Stimulated activated CD4-positive, alpha-beta T cell treated with anti-CD3 and anti-CD28 coated beads, Interleukin-4, amount 100 ng/mL, for 24 hours (primary cell): ENCODE measurements around the gene LECT2.

Experiments
- DNase-seq: peaks from one replicate; pipeline ENCODE4 v3.0.0-alpha.2; 2020

The LECT2 gene

DNA sequence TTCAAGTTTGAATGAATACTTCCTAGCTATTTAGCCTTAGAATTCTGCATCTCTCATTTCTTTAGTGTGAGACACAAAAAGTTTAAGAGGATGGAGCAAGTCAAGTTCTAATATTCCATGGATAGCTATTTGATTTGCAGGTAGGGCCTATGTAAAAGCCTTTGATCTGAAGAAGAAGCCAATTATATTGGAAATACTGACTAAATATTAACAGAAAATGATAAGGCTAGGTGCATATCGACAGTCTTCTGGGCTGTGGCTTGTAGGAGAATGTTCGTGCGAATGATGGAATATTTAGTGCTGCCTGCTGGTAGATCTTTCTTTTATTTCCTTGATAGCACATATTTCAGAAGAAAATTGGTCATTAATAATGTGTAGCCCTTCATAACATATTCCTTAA lies at the start of gene LECT2:
TSS of gene LECT2 (minus strand) at position 85 of the 400 bp plus-strand sequence. CDS start 150 bp downstream, outside the sequence.
- DNase-seq = no peak

DNA sequence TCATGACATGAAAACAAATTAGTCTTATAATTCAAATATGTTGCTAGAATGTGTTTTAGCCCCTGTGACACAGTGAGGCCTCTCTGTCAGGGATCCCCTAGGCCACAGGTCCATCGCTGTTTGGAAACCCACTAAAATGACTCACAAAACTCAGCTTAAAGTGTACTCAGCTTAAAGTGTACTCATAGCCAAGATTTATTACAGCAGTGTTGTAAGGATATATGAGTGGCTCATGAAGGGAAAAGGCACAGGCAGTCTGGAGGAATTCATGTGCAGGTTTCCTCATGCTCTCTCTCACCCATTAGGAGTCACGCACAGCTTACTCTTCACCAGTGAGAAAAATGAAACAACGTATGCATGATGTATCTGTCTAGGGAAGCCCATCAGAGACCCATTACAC lies 49.7 kb upstream of the LECT2 start:
- no peak for DNase-seq

DNA sequence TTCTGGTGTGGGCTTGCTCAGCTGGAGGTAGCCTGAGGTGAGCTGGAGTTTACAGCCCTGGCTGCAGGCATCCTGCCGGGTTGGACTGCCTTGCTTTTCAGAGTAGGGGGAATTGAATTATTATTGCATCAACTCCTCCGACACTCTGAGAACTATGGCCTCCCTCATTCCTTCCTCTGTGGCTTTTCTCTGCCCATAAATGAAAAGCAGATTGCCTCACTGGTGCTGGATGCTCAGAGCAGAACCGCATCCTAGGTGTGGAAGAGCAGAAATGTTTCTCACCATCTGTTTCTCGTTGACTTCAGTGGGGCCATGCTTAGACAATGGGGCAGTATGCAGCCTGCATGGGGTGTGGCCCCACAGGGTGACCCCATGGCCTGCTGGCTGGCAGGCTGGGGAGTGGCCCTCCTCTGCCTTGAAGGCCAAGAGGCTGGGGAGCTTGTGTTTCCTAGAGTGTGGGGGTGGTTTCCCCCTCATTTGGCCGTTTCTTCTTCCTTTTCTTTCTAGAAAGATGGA lies 46.7 kb upstream of the LECT2 start:
- no peak for DNase-seq

DNA sequence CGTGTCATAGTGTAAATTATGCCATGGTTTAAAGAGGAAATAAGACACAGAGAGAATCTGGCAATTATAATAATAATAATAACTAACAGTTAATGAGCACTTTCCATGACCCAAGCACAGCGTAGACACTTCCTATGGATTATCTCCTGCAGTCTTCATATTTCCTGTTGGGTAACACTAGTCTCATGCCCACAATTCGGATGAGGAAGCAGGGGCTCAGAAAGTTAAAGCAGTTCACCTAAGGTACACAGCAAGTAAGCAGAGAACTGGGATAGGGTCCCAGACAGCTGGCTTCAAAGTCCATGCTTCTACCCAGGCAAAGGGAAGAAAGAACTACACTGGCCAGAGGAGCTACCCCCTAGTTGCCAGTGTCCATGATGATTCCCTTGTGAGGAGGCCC lies 46.1 kb upstream of the LECT2 start:
- DNase-seq = no peak

DNA sequence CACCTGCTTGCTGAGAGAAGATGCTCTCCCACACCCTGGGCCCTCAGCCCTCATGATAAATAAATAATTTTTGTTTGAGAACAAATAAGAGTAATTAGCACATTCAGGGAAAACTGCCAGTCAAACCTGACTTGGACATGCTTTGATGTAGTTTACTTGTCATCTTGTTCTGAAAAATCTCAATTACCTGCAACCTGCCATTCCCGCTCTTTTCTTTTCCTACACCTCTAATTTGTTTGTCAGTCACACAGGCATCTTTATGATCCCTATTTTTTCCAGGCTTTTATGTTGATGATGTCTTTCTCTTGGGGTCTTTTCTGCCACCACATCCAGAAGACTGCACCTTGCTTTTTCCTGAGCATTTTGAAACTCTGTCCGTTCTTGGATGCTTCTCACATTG lies 45.4 kb upstream of the LECT2 start:
- DNase-seq = no peak

DNA sequence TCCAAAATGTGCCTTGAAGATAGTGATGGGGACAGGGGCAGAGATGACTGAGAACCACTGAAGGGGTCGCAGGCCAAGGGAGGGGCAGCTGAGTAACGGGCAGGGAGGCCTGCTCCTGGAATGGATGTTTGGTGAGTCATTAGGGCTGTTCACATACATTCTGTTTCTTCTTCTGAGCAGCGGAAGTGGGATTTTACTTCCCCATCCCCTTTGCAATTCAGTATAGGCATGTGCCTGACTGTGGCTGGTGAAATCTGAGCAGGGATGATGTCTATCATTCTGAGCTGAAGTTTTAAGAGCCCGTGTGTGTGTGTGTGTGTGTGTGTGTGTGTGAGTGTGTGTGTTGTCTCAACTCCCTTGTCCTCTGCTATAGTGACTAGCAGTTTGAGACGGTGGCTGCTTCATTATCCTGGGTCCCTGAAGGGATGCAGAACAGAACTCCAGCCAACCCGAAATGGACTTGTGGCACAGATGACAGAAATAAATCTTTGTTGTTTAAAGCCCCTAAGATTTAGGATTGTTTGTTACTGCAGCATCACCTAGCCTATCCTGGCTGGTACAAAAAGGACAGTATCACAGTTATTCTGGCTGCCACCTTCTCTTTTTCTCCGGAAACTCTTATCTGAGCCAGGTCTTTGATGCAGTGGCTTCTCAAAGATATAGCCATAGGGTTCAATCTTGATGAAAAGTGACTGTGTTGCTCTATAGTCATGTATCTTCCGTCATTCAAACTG lies 44.8 kb upstream of the LECT2 start:
- no peak for DNase-seq

DNA sequence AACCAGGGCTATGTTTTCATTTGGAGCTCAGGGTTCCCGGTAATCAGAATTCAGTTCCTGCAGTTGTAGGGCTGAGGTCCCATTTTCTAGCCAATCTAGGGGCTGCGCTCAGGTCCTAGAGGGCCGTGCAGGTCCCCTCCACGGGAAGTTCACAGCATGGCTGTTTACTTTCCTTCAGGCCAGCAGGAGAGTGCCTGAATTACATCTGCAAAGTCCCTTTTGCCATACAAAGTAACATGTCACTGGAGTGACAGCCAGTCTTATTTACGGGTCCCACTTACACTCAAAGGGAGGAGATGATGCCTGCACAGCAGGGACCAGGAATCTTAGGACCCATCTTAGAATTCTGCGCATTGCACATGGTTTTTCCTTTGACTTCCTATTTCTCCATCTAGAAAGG lies 44.1 kb upstream of the LECT2 start:
- no peak for DNase-seq

DNA sequence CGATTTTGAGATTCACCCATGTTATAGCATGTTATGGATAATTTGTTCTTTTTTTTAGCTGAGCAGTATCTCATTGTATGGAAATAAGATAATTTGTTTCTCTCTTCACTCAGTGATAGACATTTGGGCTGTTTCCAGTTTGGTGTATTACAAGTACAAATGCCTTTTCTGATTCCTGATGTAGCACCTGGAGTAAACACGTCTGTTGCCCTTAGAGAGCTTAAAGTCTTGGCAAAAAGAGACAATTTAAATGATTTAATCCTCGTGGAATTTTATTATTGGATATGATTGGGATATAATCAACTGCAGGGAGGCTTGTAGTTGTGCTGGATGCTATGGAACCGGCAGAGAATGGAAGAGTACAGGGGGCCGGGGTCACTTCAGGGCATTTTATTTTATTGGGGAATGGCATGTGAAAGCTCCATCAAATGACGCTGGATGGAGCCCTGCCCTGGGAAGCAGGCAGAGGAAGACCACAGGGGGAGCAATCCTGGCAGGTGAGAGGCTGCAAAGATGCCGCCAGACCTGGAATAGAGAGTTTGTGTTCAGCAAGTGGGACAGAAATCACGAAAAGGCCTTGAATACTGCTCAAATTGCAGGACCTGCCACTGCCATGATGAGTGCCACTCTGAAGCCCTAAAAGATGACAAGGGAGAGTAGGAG lies 43.0 kb upstream of the LECT2 start:
- DNase-seq = no peak

DNA sequence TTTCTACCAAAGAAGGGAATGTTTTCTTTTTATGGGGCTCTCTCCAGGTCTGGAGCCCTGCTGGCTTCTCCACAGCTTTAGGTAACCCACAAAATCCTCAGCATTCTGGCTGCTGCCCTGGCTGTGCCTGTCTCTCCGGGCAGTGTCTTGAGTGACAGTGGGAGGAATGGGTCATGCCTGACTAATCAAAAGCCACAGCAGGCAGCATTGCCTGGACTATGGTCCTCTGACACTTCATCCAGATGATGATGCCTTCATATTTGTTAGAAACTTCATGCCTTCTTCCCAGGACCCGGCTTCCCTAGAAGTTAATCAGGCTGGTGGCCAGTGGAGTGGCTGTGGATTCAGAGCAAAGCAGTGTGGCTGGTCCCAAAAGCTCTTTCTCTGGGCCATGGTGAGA lies 41.8 kb upstream of the LECT2 start:
- no peak for DNase-seq

DNA sequence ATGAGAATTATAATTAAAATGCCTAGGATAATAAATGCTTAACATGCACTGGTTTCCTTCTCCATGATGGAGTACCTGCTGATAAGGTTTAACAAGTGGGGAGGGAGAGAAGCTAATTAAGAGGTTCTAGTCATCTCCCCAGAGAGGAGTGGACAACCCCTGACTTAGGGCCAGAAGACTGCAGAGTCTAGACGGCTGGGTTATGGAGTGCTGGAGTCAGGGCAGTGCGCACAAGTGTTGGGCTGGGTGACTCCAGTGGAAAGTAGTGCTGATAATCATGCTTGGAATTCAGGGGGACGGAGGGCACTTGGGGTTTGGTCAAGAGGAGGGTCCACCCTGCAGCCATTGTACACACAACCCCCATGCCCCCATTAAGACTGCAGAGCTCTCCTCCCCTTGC lies 41.2 kb upstream of the LECT2 start:
- DNase-seq = no peak

DNA sequence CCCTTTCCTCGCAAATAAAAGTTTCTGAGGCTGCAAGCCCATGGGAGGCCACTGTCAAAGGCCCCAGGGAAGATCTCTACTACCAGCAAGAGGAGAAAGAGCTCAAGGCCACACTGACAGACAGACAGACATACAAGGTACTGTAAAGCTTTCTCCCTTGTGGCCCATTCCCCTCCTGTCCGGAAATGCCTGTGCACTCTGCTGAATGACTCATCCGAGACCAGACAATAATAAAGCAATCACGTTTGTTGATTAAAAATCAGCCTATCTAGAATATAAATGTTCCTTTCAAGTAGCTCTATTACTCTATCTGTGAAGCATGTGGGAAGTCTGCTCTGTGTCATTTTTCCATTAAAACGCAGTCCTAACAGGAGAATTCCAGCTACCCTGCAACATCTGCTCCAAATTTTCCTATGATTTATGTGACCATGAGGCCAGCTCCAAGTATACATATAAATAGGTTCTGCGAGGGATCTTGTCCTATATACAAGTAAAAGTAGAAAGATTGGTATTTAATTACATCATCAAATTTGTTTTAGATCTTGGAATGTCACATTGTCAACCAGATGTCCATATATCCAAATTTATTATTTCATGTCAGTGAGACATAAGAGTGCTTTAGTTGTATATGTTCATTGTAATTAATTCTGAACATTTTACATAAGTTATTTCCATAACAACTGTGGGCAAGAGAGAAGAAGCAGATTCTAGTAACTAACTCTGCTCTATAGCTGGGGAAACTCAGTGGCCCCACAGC lies 39.3 kb upstream of the LECT2 start:
- no peak for DNase-seq

DNA sequence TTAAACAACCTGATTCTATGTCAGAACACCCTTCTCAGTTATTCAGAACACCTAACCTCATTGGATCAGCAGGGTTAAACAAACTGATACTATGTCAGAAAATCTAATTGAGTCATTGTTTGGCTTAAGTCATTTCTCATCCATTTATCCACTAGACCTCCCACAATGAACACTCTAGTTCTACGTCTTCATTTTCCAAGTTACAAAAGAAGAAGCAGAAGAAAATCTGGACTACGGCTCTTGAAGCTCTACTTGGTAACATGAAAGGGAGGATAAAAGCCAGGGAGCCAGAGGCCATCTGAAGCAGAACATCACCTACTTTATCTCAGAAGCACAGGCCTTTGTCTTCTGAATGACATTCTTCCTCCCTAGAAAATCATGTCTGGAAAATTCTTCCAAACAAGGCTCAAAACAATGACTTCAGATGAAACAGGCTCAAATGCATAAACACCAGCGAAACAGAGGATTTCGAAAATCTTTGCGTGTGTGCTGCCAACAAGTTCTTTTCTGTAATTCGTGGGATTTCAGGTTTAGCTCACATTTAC lies 38.6 kb upstream of the LECT2 start:
- DNase-seq = no peak

DNA sequence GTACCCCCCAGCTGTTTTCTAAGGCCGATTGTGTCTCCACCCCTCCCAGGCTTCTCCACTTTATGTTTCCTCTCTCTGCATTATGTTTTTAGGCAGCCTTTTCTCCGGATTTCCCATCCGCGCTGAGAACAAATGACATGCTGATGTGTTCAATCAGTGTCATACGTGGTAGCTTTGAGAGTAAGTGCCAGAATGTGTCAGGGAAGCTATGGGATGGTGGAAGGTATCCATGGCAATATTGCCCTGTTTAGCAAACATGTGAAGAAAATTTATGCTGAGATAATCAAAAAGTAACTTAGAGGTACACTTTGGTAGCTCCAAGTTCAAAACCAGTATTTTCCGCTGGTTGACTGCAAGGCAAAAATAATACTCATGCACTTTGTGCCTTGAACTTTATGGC lies 36.6 kb upstream of the LECT2 start:
- no peak for DNase-seq

DNA sequence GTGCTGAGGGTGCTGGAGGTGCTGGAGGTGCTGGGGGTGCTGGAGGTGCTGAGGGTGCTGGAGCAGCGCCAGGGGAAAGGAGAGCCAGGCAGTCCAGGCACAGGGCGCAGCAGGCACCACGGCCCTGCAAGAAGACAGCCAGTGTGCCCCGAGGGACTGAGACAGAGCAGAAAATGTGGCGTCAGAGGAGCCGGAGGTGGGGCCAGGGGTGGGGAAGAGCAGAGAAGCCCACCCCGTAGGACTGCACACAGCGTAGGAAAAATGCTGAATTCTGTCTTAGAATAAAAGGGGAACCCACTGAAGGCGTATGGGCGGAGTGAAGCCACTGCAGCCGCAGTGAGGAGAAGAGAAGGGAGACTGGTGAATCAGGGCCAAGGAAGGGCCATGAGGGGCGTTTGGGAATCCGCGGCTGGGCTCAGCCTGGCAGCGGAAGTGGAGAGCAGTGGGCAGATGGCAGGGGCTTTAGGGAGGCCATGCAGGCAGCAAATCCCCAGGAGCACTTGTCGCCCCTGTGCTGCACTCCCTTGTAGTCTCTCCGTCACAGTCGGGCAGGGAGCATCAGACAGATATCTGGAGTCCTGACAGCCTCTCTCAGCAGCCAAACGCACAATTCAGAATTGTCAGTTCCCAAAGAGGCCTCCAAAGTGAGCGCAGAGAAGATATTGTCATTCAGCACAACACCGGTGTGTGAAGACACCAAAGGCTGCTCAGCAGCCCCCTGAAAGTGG lies 35.9 kb upstream of the LECT2 start:
- DNase-seq = no peak

DNA sequence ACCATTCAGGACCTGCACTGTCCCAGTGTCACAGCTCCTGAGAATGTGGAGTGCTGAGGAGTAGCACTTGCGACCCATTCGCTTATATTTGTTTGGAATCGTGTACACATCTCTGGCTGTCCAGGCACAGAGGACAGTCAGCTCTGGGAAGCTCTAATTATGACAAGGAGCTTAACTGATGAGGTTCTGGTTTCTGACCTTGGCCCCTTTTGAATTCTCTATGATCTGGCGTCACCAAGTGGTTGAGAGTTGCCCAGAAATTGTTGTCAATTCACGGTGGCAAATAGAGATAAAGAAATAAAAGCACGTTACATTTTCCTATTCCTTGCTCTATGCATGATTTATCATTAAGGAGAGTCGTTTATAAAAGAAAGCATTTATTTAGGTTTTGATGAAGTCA lies 34.9 kb upstream of the LECT2 start:
- no peak for DNase-seq

DNA sequence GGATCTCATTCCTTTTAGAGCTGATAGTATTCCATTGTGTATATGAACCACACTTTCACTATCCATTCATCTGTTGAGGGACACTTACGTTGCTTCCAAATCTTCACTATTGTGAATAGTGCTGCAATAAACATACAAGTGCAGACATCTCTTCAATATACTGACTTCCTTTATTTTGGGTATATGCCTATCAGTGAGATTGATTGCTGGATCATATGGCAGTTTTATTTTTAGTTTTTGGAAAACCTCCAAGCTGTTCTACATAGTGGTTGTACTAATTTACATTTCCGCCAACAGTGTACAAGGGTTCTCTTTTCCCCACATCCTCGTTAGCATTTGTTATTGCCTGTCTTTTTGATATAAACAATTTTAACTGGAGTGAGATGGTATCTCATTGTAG lies 33.8 kb upstream of the LECT2 start:
- DNase-seq = no peak

DNA sequence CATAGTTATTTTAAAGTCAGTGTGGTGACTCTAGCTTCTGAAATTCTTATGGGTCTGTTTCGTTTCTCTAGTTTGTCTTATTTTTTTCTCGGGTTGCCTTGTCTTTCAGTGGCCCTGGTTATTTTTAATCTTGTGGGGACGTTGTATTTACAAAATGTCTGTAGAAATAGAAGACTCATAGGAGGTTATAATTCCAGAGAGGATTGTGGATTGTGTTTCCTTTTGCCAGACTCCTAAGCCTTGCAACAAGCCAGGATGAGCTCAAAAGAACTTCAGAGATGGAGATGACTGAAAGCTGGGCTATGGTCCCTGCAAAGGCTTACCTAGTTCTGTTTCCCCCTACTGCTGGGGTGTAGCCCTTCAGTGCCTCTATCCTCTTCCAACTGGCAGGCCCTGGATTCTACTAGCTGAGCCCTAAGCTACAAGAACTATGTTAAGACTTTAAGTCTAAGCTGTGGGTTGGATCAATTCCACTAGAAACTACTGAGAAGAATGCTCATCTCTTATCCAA lies 32.2 kb upstream of the LECT2 start:
- no peak for DNase-seq

DNA sequence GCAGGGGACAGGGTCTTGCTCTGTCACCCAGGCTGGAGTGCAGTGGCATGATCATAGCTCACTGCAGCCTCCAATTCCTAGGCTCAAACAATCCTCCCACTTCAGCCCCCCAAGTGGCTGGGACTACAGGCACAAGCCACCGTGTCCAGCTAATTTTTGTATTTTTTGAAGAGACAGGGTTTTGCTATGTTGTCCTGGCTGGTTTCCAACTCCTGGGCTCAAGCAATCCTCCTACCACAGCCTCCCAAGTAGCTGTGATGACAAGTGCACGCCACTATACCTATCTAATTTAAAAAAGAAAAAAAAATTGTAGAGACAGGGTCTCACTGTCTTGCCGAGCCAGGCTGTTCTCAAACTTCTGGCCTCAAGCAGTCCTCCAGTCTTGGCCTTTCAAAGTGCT lies 31.6 kb upstream of the LECT2 start:
- DNase-seq = no peak

DNA sequence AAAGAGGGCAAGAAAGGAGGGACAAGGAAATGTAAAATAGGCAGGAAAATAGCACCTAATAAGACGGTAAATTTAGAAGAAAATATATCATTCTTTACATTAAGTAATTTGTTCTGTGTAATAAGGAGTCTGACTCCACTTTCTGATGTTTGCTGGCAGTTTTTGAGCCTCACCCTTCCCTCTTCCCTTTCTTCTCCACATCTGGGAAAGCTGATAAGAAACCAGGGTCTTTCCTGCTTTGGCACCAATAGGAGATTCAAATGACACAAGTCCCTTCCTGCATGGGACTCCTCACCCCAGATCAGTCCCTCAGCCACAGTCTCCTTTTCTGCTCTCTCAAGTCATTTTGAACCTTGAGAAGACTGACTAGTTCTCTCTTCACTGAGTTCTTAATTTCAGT lies 31.2 kb upstream of the LECT2 start:
- no peak for DNase-seq

DNA sequence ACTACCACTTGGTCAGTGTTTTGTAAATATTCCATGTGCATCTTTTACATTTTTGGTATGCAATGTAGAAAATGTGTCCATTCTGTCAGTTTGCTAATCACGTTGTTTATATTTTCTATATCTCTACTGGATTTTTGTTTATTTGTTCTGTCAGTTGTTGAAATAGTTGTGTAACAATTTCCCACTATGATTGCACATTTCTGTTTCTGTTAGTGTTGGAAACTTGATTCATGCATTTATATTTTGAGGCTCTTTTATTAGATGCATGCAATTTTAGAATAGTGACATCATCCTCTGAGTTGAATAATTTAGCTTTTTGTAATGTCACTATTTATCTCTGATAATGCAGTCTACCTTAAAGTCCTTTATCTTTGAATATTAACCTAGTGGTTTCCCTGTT lies 25.8 kb upstream of the LECT2 start:
- no peak for DNase-seq

DNA sequence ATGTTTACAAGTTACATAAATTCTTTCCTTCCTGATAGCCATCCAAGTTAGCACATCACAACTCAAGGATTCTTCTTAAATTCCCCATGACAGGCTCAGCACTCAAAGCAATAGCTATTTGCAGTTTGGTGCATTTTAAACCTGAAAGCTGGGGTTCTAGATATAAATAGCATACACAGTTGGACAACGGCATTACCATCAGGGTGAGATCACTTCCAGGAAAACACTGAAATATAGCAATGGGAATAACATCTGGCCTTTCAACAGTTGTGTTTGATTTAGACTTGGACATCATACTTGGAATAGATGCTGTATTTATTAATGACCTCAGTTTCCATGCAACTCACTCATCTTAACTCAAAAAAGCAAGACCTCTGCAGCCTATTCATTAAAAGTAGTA lies 24.7 kb upstream of the LECT2 start:
- DNase-seq = no peak

DNA sequence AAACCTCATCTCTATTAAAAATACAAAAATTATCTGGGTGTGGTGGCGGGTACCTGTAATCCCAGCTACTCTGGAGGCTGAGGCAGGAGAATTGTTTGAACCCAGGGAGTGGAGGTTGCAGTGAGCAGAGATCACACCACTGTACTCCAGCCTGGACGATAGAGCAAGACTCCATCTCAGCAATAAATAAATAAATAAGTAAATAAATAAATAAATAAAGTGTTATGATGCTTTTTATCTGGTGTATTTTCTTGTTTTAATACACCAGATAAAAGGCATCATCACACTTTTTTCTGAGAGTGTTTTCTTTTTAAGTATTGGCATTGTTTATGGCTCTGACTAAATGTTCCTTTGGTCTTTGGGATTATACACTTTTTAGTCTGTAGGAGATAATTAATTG lies 24.2 kb upstream of the LECT2 start:
- no peak for DNase-seq

DNA sequence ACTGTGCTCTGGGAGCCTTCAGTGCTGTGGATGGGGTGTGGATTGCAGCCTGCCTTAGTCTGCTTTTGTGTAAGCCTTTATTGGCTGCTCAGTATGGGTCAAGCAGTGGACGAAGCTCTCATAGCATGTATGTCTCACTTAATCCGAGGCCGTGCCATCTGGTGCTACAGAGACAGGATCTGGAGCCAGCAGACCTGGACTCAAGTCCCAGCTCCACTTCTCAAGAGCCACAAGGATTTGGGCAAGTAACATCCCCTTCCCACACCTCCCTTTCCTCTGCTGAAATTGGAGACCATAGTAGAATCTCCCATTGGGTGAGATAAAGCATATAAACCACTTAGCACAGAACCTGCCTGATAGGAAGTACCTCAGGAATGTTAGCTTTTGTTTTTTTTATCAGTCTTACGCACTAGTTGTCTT lies 23.4 kb upstream of the LECT2 start:
- no peak for DNase-seq
